ENCODE results near the gene IFNAR1. TPM values are rescaled to one million over a fixed set of nuclear protein-coding genes. Genes with fewer than 3 reads are reported as not detected.

IFNAR1 gene
- total and polyA plus RNA-seq, 2 donors (not counting 1 experiment from before 2014, with no cell fraction given): 17.5 to 23.1 TPM

DNA sequence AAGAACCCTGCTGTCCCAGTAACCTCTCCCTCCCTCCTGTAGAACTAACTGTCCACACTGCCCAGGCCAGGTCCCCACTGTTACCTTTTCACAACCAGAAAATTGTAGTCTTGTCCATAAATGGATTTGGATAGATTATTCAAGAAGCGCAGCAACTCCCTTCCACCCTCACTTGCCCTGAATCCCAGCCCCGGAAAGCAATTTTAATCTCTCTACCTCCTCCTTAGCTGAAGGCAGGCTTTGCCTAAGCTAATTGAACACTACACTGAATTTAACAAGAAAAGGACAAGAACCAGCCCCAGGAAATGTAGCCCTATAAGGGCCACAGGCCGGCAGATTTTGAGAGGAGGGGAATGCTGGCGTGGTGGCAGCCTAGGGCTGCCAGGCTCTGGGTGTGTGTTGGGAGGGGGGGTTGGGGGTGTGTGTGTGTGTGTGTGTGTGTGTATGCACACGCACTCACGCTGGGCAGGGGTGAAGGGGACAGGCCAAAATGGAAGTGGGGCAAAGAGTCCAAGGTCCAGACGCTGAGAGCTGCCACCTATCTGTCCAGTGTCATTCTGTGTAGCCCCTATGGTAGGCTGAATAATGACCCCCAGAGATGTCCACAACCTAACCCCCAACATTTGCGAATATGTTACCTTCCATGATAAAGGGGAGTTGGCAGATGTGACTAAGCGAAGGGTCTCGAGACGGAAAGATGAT lies 67.7 kb downstream of the IFNAR1 start:
- no peak overlapping the region for H3K4me2 ChIP-seq (ENCODE audit: extremely low read depth, insufficient read depth, low read length)
- H3K9ac ChIP-seq (ENCODE audit: insufficient read depth, low read length): no peak overlapping the region
- H3K27ac ChIP-seq (ENCODE audit: insufficient read depth, low read length): no peak overlapping the region
- H4K20me1 ChIP-seq (ENCODE audit: control insufficient read depth, extremely low read depth, insufficient read depth, low read length): no peaks in the 10 kb centered on the region
- DNase-seq (ENCODE audit: low read depth in 2 of 2): no peak
- no peaks in the 10 kb centered on the region for H3K9me3 ChIP-seq (ENCODE audit: control insufficient read depth, insufficient read depth, low read depth, low read length)
- H3K36me3 ChIP-seq (ENCODE audit: control insufficient read depth, insufficient read depth, low read length): no peaks in the 10 kb centered on the region
- H2AFZ ChIP-seq (ENCODE audit: low read length): no peak overlapping the region
- H3K4me3 ChIP-seq (replicated peaks in 1 of 4; ENCODE audit: control extremely low read depth in 1 of 4, insufficient read depth in 1 of 4, low read depth in 3 of 4, low read length in 4 of 4): no peak overlapping the region
- TF ChIP-seq, protein P1, sequence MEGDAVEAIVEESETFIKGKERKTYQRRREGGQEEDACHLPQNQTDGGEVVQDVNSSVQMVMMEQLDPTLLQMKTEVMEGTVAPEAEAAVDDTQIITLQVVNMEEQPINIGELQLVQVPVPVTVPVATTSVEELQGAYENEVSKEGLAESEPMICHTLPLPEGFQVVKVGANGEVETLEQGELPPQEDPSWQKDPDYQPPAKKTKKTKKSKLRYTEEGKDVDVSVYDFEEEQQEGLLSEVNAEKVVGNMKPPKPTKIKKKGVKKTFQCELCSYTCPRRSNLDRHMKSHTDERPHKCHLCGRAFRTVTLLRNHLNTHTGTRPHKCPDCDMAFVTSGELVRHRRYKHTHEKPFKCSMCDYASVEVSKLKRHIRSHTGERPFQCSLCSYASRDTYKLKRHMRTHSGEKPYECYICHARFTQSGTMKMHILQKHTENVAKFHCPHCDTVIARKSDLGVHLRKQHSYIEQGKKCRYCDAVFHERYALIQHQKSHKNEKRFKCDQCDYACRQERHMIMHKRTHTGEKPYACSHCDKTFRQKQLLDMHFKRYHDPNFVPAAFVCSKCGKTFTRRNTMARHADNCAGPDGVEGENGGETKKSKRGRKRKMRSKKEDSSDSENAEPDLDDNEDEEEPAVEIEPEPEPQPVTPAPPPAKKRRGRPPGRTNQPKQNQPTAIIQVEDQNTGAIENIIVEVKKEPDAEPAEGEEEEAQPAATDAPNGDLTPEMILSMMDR (conservative IDR thresholded peaks at IDR 0.05 in 1 of 2, IDR thresholded peaks at IDR 0.05 in 1 of 2; ENCODE audit: low read depth in 1 of 2, low read length in 2 of 2): no peak
- TF ChIP-seq EZH2 (IDR thresholded peaks at IDR 0.05; ENCODE audit: low read length, missing control alignments): no peak
- peaks cover 6% of the 10 kb centered on the region for H3K4me1 ChIP-seq (ENCODE audit: control insufficient read depth, extremely low read depth, insufficient read depth, low read length)
- no peaks in the 10 kb centered on the region for H3K27me3 ChIP-seq (ENCODE audit: control insufficient read depth, insufficient read depth, low read length)
- H3K79me2 ChIP-seq (ENCODE audit: control insufficient read depth, insufficient read depth, low read length): no peaks in the 10 kb centered on the region

DNA sequence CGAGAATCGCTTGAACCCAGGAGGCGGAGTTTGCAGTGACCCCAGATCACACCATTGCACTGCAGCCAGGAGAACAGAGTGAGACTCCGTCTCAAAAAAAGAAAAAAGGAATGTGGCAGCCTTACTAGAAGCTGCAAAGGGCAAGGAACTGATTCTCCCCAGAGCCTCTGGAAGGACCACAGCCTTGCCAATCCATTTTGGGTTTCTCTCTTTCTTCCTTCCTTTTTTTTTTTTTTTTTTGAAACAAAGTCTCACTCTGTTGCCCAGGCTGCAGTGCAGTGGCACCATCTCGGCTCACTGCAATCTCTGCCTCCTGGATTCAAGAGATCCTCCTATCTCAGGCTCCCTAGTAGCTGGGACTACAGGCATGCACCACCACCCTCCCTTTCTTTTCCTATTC lies 68.6 kb downstream of the IFNAR1 start:
- Histone ChIP-seq H3K9ac (ENCODE audit: insufficient read depth, low read length) (no peak overlapping the region), H3K36me3 (ENCODE audit: control insufficient read depth, insufficient read depth, low read length) (no peaks in the 10 kb centered on the region), H3K4me1 (ENCODE audit: control insufficient read depth, extremely low read depth, insufficient read depth, low read length) (peaks cover 6% of the 10 kb centered on the region), H3K4me2 (ENCODE audit: extremely low read depth, insufficient read depth, low read length) (no peak overlapping the region), H3K9me3 (ENCODE audit: control insufficient read depth, insufficient read depth, low read depth, low read length) (no peaks in the 10 kb centered on the region), H3K4me3 (replicated peaks in 1 of 4; ENCODE audit: control extremely low read depth in 1 of 4, insufficient read depth in 1 of 4, low read depth in 3 of 4, low read length in 4 of 4) (no peak overlapping the region), H3K27ac (ENCODE audit: insufficient read depth, low read length) (no peak overlapping the region), H3K27me3 (ENCODE audit: control insufficient read depth, insufficient read depth, low read length) (no peaks in the 10 kb centered on the region), H4K20me1 (ENCODE audit: control insufficient read depth, extremely low read depth, insufficient read depth, low read length) (no peaks in the 10 kb centered on the region), H3K79me2 (ENCODE audit: control insufficient read depth, insufficient read depth, low read length) (no peaks in the 10 kb centered on the region), H2AFZ (ENCODE audit: low read length) (no peak overlapping the region)
- TF ChIP-seq EZH2 (IDR thresholded peaks at IDR 0.05; ENCODE audit: low read length, missing control alignments): no peak
- TF ChIP-seq, protein P1 (conservative IDR thresholded peaks at IDR 0.05 in 1 of 2, IDR thresholded peaks at IDR 0.05 in 1 of 2; ENCODE audit: low read depth in 1 of 2, low read length in 2 of 2): no peak
- DNase-seq (ENCODE audit: low read depth in 2 of 2): no peak

DNA sequence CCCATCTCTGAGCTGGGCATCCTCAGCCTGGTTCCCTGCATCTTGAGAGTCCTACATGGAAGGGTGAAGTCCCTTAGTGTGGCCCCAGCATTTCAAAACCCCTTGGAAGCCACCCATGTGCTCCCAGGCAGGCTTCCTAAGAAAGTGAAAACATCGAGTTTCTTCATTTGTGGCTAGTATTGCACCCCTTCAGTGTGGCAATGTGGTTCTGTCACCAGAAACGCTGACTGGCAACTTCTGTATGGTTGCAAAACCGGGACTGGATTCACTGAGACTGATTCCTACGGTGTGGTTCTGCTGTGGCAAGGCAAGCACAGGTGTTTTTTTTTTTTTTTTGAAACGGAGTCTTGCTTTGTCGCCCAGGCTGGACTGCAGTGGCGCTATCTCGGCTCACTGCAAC lies 69.5 kb downstream of the IFNAR1 start:
- Histone ChIP-seq H3K4me1 (ENCODE audit: control insufficient read depth, extremely low read depth, insufficient read depth, low read length) (peaks cover 6% of the 10 kb centered on the region), H3K36me3 (ENCODE audit: control insufficient read depth, insufficient read depth, low read length) (no peaks in the 10 kb centered on the region), H3K27me3 (ENCODE audit: control insufficient read depth, insufficient read depth, low read length) (no peaks in the 10 kb centered on the region), H2AFZ (ENCODE audit: low read length) (no peak overlapping the region), H3K4me3 (replicated peaks in 1 of 4; ENCODE audit: control extremely low read depth in 1 of 4, insufficient read depth in 1 of 4, low read depth in 3 of 4, low read length in 4 of 4) (no peak overlapping the region), H3K9me3 (ENCODE audit: control insufficient read depth, insufficient read depth, low read depth, low read length) (no peaks in the 10 kb centered on the region), H3K27ac (ENCODE audit: insufficient read depth, low read length) (no peak overlapping the region), H4K20me1 (ENCODE audit: control insufficient read depth, extremely low read depth, insufficient read depth, low read length) (no peaks in the 10 kb centered on the region), H3K9ac (ENCODE audit: insufficient read depth, low read length) (no peak overlapping the region), H3K79me2 (ENCODE audit: control insufficient read depth, insufficient read depth, low read length) (no peaks in the 10 kb centered on the region), H3K4me2 (ENCODE audit: extremely low read depth, insufficient read depth, low read length) (no peak overlapping the region)
- TF ChIP-seq, protein P1 (conservative IDR thresholded peaks at IDR 0.05 in 1 of 2, IDR thresholded peaks at IDR 0.05 in 1 of 2; ENCODE audit: low read depth in 1 of 2, low read length in 2 of 2): no peak
- TF ChIP-seq EZH2 (IDR thresholded peaks at IDR 0.05; ENCODE audit: low read length, missing control alignments): no peak
- peak in 1 of 2 donors; percentile 43 for DNase-seq (ENCODE audit: low read depth in 2 of 2)

Measured in fibroblast of lung (primary cell).